SU-DHL-6 (cell line): ENCODE data around the gene TTI1.

ENCODE experiments used
- H2AFZ ChIP-seq: fragments of 200-600 bp; sonication (generic); 2 replicates; pipeline ENCODE4 v1.6.1; 2014; ENCODE audit warnings: low read depth, mild to moderate bottlenecking, moderate library complexity, mixed read lengths, antibody characterized with exemption, low read length; ENCODE audit not compliant: severe bottlenecking
- H3F3A ChIP-seq: fragments of 200-600 bp; shearing (Covaris generic); 2 replicates; pipeline ENCODE4 v1.6.0; 2016; ENCODE audit warnings: antibody characterized with exemption, mild to moderate bottlenecking; ENCODE audit not compliant: insufficient read depth
- H3K27ac ChIP-seq: fragments of 200-600 bp; sonication (generic); 2 replicates; pipeline ENCODE4 v1.5.1; 2016; ENCODE audit warnings: low read depth, mild to moderate bottlenecking, low read length, moderate library complexity, mixed read lengths
- H3K27me3 ChIP-seq: fragments of 200-600 bp; sonication (generic), shearing (Covaris generic); 2 replicates; pipeline ENCODE4 v1.6.0; 2014; ENCODE audit warnings: mild to moderate bottlenecking, low read length
- H3K36me3 ChIP-seq: fragments of 200-600 bp; sonication (generic); 2 replicates; pipeline ENCODE4 v1.6.1; 2014; ENCODE audit warnings: mild to moderate bottlenecking, low read length, mixed read lengths
- H3K4me2 ChIP-seq: fragments of 300-600, 200-600 bp; shearing (Covaris generic), sonication (generic); 2 replicates; pipeline ENCODE4 v1.6.0; 2014; ENCODE audit warnings: low read length, low read depth, mild to moderate bottlenecking; ENCODE audit not compliant: poor library complexity, severe bottlenecking
- H3K4me3 ChIP-seq: fragments of 200-600 bp; sonication (generic); 2 replicates; pipeline ENCODE4 v1.5.1; 2014; ENCODE audit warnings: antibody characterized with exemption, low read length, mild to moderate bottlenecking, mixed read lengths; ENCODE audit not compliant: insufficient read depth, poor library complexity, severe bottlenecking
- H3K79me2 ChIP-seq: fragments of 200-600 bp; sonication (generic); 2 replicates; pipeline ENCODE4 v1.6.1; 2014; ENCODE audit warnings: mild to moderate bottlenecking, low read length, moderate library complexity; ENCODE audit not compliant: insufficient read depth
- H3K9ac ChIP-seq: fragments of 200-600 bp; sonication (generic); 2 replicates; pipeline ENCODE4 v1.7.0; 2014; ENCODE audit warnings: mild to moderate bottlenecking, low read length
- H3K9me2 ChIP-seq: fragments of 200-600 bp; sonication (generic); replicated peaks from 2 replicates; pipeline ENCODE4 v1.6.1; 2014; ENCODE audit warnings: low read length; ENCODE audit not compliant: insufficient read depth
- H3K9me3 ChIP-seq: fragments of 200-600 bp; sonication (generic); 2 replicates; pipeline ENCODE4 v1.6.1; 2014; ENCODE audit warnings: low read length, mixed read lengths; ENCODE audit not compliant: insufficient read depth
- H4K20me1 ChIP-seq: fragments of 200-600 bp; sonication (generic); 2 replicates; pipeline ENCODE4 v1.6.1; 2014; ENCODE audit warnings: low read depth, mild to moderate bottlenecking, antibody characterized with exemption, low read length, moderate library complexity, mixed read lengths
- EZH2phosphoT487 ChIP-seq: fragments of 200-600 bp; sonication (generic), shearing (Covaris generic); conservative IDR thresholded peaks from 2 replicates; pipeline ENCODE4 v1.6.1; 2018; ENCODE audit warnings: mild to moderate bottlenecking, antibody characterized with exemption, low read length, moderate library complexity, mixed read lengths
- TF ChIP-seq, protein P1 (sequence below): fragments of 200-600 bp; sonication (generic); IDR thresholded peaks from one replicate; pipeline ENCODE4 v1.5.1; 2017; ENCODE audit warnings: antibody characterized with exemption, mild to moderate bottlenecking, low read length, moderate library complexity; ENCODE audit not compliant: insufficient read depth, poor library complexity, severe bottlenecking

TTI1 gene

GRCh38 chr20:38000293-38000692, 33.0 kb downstream of the TTI1 start:
- H3K9me3 ChIP-seq, result no peaks in the 10 kb centered on the region
- H3K4me2 ChIP-seq, result no peak overlapping the region
- H2AFZ ChIP-seq, result no peak overlapping the region
- H3K9ac ChIP-seq, result no peak overlapping the region
- H3K27me3 ChIP-seq, result no peaks in the 10 kb centered on the region
- H3K9me2 ChIP-seq, result no peaks in the 10 kb centered on the region
- H3F3A ChIP-seq, result no peaks in the 10 kb centered on the region
- no peaks in the 10 kb centered on the region for H3K79me2 ChIP-seq
- H3K36me3 ChIP-seq, result 0 out of 2 replicates have a peak, but pooled peaks cover 8% of the 10 kb centered on the region
- H3K27ac ChIP-seq, result no peak overlapping the region
- TF ChIP-seq, protein P1, sequence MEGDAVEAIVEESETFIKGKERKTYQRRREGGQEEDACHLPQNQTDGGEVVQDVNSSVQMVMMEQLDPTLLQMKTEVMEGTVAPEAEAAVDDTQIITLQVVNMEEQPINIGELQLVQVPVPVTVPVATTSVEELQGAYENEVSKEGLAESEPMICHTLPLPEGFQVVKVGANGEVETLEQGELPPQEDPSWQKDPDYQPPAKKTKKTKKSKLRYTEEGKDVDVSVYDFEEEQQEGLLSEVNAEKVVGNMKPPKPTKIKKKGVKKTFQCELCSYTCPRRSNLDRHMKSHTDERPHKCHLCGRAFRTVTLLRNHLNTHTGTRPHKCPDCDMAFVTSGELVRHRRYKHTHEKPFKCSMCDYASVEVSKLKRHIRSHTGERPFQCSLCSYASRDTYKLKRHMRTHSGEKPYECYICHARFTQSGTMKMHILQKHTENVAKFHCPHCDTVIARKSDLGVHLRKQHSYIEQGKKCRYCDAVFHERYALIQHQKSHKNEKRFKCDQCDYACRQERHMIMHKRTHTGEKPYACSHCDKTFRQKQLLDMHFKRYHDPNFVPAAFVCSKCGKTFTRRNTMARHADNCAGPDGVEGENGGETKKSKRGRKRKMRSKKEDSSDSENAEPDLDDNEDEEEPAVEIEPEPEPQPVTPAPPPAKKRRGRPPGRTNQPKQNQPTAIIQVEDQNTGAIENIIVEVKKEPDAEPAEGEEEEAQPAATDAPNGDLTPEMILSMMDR, result no peak
- TF ChIP-seq EZH2phosphoT487, result no peak
- H4K20me1 ChIP-seq, result no peaks in the 10 kb centered on the region
- no peak overlapping the region for H3K4me3 ChIP-seq

DNA sequence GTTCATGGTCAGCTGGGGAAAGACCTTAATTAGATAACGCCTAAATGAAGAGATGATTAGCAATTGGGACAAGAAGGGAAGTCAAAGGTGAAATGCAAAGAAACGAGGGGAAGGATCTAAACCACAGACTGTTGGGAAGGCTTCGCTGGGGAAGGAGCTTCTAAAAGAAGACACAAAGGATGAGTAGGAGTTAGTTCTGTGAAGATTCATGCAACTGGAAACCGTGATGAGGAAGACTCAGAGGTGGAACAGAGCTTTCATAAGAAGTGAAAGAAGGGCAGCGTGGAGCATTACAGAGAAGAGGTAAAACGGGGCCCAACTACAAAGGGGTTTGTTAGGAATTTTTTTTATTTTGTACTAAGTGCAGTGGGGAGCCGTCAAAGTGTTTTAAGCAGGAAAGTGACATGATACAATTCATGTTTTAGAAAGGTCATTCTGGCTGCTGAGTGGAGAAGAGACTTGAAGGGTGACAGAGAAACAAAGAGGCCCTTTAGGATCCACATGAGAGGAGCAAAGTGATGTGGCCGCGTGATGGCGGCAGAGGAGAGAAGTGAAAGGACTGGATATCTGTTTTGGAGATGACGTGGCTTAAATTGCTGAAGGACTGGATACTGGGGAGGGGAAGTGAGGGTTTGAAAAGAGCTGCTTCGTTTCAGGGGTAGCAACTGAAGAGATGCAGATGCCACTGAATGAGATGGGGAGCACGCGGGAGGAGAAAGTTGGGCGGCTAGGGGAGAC, 33.6 kb downstream of the TTI1 start:
- H3K9me2 ChIP-seq, result no peaks in the 10 kb centered on the region
- no peaks in the 10 kb centered on the region for H4K20me1 ChIP-seq
- TF ChIP-seq, protein P1, result no peak
- no peak for TF ChIP-seq EZH2phosphoT487
- no peak overlapping the region for H3K27ac ChIP-seq
- no peak overlapping the region for H2AFZ ChIP-seq
- no peaks in the 10 kb centered on the region for H3K79me2 ChIP-seq
- no peak overlapping the region for H3K4me2 ChIP-seq
- no peaks in the 10 kb centered on the region for H3F3A ChIP-seq
- H3K4me3 ChIP-seq, result no peak overlapping the region
- H3K36me3 ChIP-seq, result 0 out of 2 replicates have a peak, but pooled peaks cover 6% of the 10 kb centered on the region
- no peaks in the 10 kb centered on the region for H3K27me3 ChIP-seq
- H3K9ac ChIP-seq, result no peak overlapping the region
- H3K9me3 ChIP-seq, result no peaks in the 10 kb centered on the region

GRCh38 chr20:37997516-37997915, 35.7 kb downstream of the TTI1 start:
- no peak overlapping the region for H3K4me3 ChIP-seq
- H3K9me3 ChIP-seq, result no peaks in the 10 kb centered on the region
- H3K9me2 ChIP-seq, result no peaks in the 10 kb centered on the region
- TF ChIP-seq EZH2phosphoT487, result no peak
- TF ChIP-seq, protein P1, result no peak
- H3F3A ChIP-seq, result no peaks in the 10 kb centered on the region
- H4K20me1 ChIP-seq, result no peaks in the 10 kb centered on the region
- H3K79me2 ChIP-seq, result no peaks in the 10 kb centered on the region
- no peak overlapping the region for H3K9ac ChIP-seq
- H3K27me3 ChIP-seq, result no peaks in the 10 kb centered on the region
- 0 out of 2 replicates have a peak, but pooled peaks cover 4% of the 10 kb centered on the region for H3K36me3 ChIP-seq
- H3K4me2 ChIP-seq, result no peak overlapping the region
- H2AFZ ChIP-seq, result no peak overlapping the region
- H3K27ac ChIP-seq, result no peak overlapping the region
